ENCODE results near the gene DGAT2.

Gene DGAT2

GRCh38 chr11:75757651-75758050 is 10.9 kb upstream of the DGAT2 start:
- DNase-seq, result no peak

- no peak for DNase-seq
Measured at GRCh38 chr11:75759832-75760231, 8.7 kb upstream of the DGAT2 start.

- no peak for DNase-seq
Measured at GRCh38 chr11:75760243-75760642, 8.3 kb upstream of the DGAT2 start.

- DNase-seq, result no peak
Measured at GRCh38 chr11:75760710-75761493, 7.7 kb upstream of the DGAT2 start.

- DNase-seq, result no peak
Measured at GRCh38 chr11:75762158-75762557, 6.4 kb upstream of the DGAT2 start.

GRCh38 chr11:75762885-75763284 is 5.7 kb upstream of the DGAT2 start:
- no peak for DNase-seq

GRCh38 chr11:75763846-75764245 is 4.7 kb upstream of the DGAT2 start:
- no peak for DNase-seq

GRCh38 chr11:75765116-75765515 is 3.5 kb upstream of the DGAT2 start:
- DNase-seq, result no peak

GRCh38 chr11:75766443-75767227 is 1.9 kb upstream of the DGAT2 start:
- peak; percentile 21 for DNase-seq

- no peak for DNase-seq
Measured at GRCh38 chr11:75767228-75767572, 1.4 kb upstream of the DGAT2 start.

- no peak for DNase-seq
Measured at GRCh38 chr11:75767793-75768111, 826 bp upstream of the DGAT2 start.

GRCh38 chr11:75768909-75769771 is 562 bp downstream of the DGAT2 start:
- DNase-seq, result no peak

GRCh38 chr11:75770102-75770501 is 1.5 kb downstream of the DGAT2 start:
- no peak for DNase-seq

GRCh38 chr11:75771646-75772410 is 3.2 kb downstream of the DGAT2 start:
- DNase-seq, result no peak

GRCh38 chr11:75773595-75774353 is 5.2 kb downstream of the DGAT2 start:
- DNase-seq, result peak; percentile 80

- no peak for DNase-seq
Measured at GRCh38 chr11:75775056-75775455, 6.5 kb downstream of the DGAT2 start.

GRCh38 chr11:75776546-75776945 is 8.0 kb downstream of the DGAT2 start:
- no peak for DNase-seq

- DNase-seq, result peak; percentile 49
Measured at GRCh38 chr11:75777461-75778110, 9.0 kb downstream of the DGAT2 start.

- DNase-seq, result no peak
Measured at GRCh38 chr11:75778962-75779361, 10.4 kb downstream of the DGAT2 start.

GRCh38 chr11:75779960-75780359 is 11.4 kb downstream of the DGAT2 start:
- peak; percentile 7 for DNase-seq

- DNase-seq, result no peak
Measured at GRCh38 chr11:75780888-75781287, 12.3 kb downstream of the DGAT2 start.

All from activated CD4-positive, alpha-beta T cell treated with anti-CD3 and anti-CD28 coated beads, Interleukin-2, Interleukin-6, amounts not matched to agents 100 ng/mL and 50 ng/mL, durations not matched to agents 16 hours and 8 hours (primary cell).